Suprapubic skin (tissue), 3 donors: Measurements from ENCODE around the gene SPAG8.

Experiments
- CTCF ChIP-seq, 2 donors: fragments of 200-600 bp in 1 of 2; fragments of 450-650 bp in 1 of 2; sonication (generic) in 1 of 2; IDR thresholded peaks; one replicate each; pipeline ENCODE4 v1.5.1; 2016 to 2019; ENCODE audit warnings: antibody characterized with exemption in 2 of 2, mild to moderate bottlenecking in 1 of 2, moderate library complexity in 1 of 2
- POLR2AphosphoS5 ChIP-seq, 3 donors: sonication (generic); formaldehyde crosslinking; IDR thresholded peaks; one replicate each; pipeline ENCODE4 v1.6.1; 2017; ENCODE audit warnings: antibody characterized with exemption in 3 of 3

DNA sequence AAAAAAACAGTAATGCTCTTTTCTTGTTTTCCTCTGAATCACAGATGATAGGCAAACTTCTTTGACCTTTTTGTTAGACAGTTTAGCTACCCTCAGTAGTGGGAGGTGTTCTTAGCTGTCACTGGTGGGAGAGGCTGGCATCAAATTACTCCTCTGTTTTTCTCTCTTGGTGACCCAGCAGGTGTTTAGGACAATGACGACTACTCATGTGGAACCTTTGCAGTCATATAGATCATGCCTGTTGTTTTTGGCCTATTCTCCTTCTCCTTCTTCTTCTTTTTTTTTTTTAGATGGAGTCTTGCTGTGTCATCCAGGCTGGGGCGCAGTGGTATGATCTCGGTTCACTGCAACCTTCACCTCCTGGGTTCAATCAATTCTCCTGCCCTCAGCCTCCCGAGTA is 36.0 kb downstream of the SPAG8 start:
- TF ChIP-seq CTCF (IDR thresholded peaks at IDR 0.05) (no peak), POLR2AphosphoS5 (IDR thresholded peaks at IDR 0.05) (no peak)
